Lower leg skin (tissue), 3 donors: ENCODE results near the gene PARM1.

Source experiments
- POLR2A ChIP-seq, 2 donors: fragments of 450-650 bp; IDR thresholded peaks; one replicate each; pipeline ENCODE4 v1.6.1; 2016 to 2017; ENCODE audit warnings: antibody characterized with exemption in 2 of 2, mild to moderate bottlenecking in 1 of 2, moderate library complexity in 1 of 2
- TF ChIP-seq, protein P1 (sequence below), 3 donors: fragments of 450-650 bp; IDR thresholded peaks; one replicate each; pipeline ENCODE4 v1.5.1; 2016; ENCODE audit warnings: antibody characterized with exemption in 3 of 3, mild to moderate bottlenecking in 3 of 3, moderate library complexity in 2 of 3

DNA sequence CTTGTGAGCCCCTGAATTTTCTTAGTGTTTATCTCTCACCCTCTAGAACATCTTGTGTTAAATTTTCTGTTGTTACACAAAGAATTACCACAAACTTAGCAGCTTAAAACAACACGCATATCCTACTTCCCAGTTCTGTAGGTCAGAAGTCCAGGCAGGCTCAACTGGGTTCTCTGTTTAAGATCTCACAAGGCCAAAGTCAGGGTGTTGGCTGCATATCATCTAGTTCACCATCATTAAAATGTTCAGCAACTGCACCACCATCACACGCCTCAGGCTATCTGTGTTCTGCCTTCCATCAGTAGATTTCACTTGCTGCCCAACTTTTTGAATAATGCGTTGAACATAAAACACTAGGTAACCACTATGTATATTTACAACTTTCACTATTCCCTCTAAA lies 130.5 kb downstream of the PARM1 start:
- TF ChIP-seq, protein P1, sequence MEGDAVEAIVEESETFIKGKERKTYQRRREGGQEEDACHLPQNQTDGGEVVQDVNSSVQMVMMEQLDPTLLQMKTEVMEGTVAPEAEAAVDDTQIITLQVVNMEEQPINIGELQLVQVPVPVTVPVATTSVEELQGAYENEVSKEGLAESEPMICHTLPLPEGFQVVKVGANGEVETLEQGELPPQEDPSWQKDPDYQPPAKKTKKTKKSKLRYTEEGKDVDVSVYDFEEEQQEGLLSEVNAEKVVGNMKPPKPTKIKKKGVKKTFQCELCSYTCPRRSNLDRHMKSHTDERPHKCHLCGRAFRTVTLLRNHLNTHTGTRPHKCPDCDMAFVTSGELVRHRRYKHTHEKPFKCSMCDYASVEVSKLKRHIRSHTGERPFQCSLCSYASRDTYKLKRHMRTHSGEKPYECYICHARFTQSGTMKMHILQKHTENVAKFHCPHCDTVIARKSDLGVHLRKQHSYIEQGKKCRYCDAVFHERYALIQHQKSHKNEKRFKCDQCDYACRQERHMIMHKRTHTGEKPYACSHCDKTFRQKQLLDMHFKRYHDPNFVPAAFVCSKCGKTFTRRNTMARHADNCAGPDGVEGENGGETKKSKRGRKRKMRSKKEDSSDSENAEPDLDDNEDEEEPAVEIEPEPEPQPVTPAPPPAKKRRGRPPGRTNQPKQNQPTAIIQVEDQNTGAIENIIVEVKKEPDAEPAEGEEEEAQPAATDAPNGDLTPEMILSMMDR (IDR thresholded peaks at IDR 0.05): no peak
- TF ChIP-seq POLR2A (IDR thresholded peaks at IDR 0.05): no peak
